ENCODE results near the gene KLHL22. TPM values are rescaled to one million over a fixed set of nuclear protein-coding genes. Genes with fewer than 3 reads are reported as not detected.

KLHL22 gene
- total and polyA plus RNA-seq, 2 of the 8 experiments (the other 6 are each of a cell fraction or from before 2014, with no cell fraction given): 9.4 to 16.2 TPM

DNA sequence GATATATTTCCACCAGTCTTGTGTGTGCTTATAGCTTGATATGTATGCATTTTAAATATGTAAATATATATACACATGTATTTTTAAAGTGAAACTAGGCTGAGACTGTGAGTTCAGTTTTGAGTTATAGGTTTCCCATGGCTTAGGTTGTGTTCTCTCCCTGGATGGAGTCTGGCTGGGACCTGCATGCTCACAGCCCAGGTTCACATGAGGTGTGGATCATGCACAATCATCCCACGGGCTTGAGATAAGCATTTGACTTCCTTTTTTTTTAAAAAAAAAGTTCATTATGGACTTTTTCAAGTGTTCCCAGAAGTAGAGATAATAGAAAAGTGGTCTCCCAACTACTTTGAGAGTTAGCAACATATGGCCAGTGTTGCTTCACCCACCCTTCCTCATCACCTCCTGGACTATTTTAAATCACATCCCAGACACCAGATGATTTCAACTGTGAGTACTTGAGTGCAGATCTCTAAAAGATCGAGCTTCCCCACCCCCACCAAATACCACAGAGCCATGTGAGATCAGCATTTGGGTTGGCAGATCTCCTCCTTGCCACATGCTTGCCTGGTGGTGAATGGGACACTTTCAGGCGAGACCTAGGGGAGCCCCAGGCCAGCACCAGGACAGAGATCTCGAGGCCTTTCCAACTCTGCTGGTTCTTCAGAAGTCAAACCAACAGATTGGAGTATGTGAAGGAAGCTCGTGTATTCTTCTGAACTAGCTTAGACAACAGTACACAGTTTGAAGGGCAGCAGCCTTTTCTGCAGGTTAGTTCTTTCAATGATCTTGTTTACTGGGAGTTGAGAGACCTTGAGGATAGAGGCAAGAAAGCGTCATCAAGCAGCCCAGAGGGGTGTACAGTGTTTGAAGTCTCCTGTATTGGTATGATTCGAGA, 27.7 kb upstream of the KLHL22 start:
- no peak overlapping the region for H2AK5ac ChIP-seq (ENCODE audit: low read depth, low read length)
- H3K27me3 ChIP-seq (replicated peaks in 1 of 4; ENCODE audit: control insufficient read depth in 3 of 4, extremely low read depth in 1 of 4, insufficient read depth in 3 of 4, low read length in 3 of 4): no peaks in the 10 kb centered on the region
- H3K36me3 ChIP-seq (ENCODE audit: control insufficient read depth in 2 of 4, insufficient read depth in 4 of 4, low read length in 3 of 4): peaks cover 0 to 4% (median 3%) of the 10 kb centered on the region in 4 experiments; a peak in 4 of 8 replicates
- no peak overlapping the region for H3K27ac ChIP-seq (ENCODE audit: low read depth, low read length)
- no peak overlapping the region for H3K4me3 ChIP-seq (ENCODE audit: extremely low read depth in 1 of 4, insufficient read depth in 2 of 4, low read depth in 3 of 4, low read length in 4 of 4)
- no peak overlapping the region for H2BK15ac ChIP-seq (ENCODE audit: low read length)
- H4K8ac ChIP-seq (ENCODE audit: extremely low read depth, insufficient read depth, low read length): no peak overlapping the region
- DNase-seq (ENCODE audit: low read depth in 1 of 2, low spot score in 2 of 2) (no peak), FAIRE-seq (no peak)
- H4K91ac ChIP-seq (replicated peaks; ENCODE audit: insufficient read length, low read length): no peak overlapping the region
- CTCF ChIA-PET (ENCODE audit: partially characterized antibody): interaction anchor here (0.9 to 3.1 kb wide), 6 partner anchors 9 to 44 kb away, joined by 3 to 9 read pairs (median 4); no protein-coding TSS in a partner anchor
- no peak overlapping the region for H3K4me2 ChIP-seq (ENCODE audit: insufficient read depth in 1 of 2, low read depth in 2 of 2, low read length in 2 of 2)
- no peak overlapping the region for H2BK5ac ChIP-seq (ENCODE audit: low read depth, low read length)
- H3K18ac ChIP-seq (ENCODE audit: extremely low read depth, low read length): no peak overlapping the region
- H3K79me1 ChIP-seq (ENCODE audit: low read depth, low read length): peaks cover 21% of the 10 kb centered on the region
- peaks cover 13 to 14% of the 10 kb centered on the region in 2 experiments for H4K20me1 ChIP-seq (replicated peaks in 1 of 2; ENCODE audit: control insufficient read depth in 1 of 2, insufficient read depth in 2 of 2, low read length in 2 of 2)
- H3K23ac ChIP-seq (ENCODE audit: insufficient read length): no peak overlapping the region
- 88% methylated on average over 7 of the region's 7 CpGs; no CpG with 5 or more reads in 1 of the 2 experiments for WGBS, 2 experiments (ENCODE audit: extremely low coverage in 1 of 2, insufficient coverage in 1 of 2, insufficient read length in 1 of 2, insufficient replicate concordance in 2 of 2, low coverage in 1 of 2, low lambda C conversion rate in 2 of 2, missing lambda C conversion rate in 1 of 2)
- no peak overlapping the region for H3K56ac ChIP-seq (replicated peaks; ENCODE audit: insufficient read length, low read depth, low read length)
- no peak overlapping the region for H2AFZ ChIP-seq (ENCODE audit: low read length)
- TF ChIP-seq, protein P1, sequence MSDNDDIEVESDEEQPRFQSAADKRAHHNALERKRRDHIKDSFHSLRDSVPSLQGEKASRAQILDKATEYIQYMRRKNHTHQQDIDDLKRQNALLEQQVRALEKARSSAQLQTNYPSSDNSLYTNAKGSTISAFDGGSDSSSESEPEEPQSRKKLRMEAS (IDR thresholded peaks at IDR 0.05): 0 out of 2 replicates have a peak, but pooled peaks have one; percentile 27
- TF ChIP-seq GABPA (IDR thresholded peaks at IDR 0.05; ENCODE audit: borderline replicate concordance, insufficient read depth, low read length): no peak
- TF ChIP-seq, protein P2, sequence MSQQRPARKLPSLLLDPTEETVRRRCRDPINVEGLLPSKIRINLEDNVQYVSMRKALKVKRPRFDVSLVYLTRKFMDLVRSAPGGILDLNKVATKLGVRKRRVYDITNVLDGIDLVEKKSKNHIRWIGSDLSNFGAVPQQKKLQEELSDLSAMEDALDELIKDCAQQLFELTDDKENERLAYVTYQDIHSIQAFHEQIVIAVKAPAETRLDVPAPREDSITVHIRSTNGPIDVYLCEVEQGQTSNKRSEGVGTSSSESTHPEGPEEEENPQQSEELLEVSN (IDR thresholded peaks at IDR 0.05): no peak
- no peak overlapping the region for H3K4ac ChIP-seq (replicated peaks; ENCODE audit: insufficient read length, low read depth, low read length)
- H3K9ac ChIP-seq (replicated peaks in 1 of 4; ENCODE audit: extremely low read depth in 1 of 4, low read depth in 3 of 4, low read length in 3 of 4): no peak overlapping the region
- peaks cover 6 to 55% of the 10 kb centered on the region in 2 experiments for H3K79me2 ChIP-seq (ENCODE audit: control insufficient read depth in 1 of 2, insufficient read depth in 2 of 2, low read length in 2 of 2)
- no peak overlapping the region for H3K14ac ChIP-seq (ENCODE audit: insufficient read length)
- H2BK120ac ChIP-seq (replicated peaks; ENCODE audit: low read depth, low read length): no peak overlapping the region
- H3K9me3 ChIP-seq (ENCODE audit: insufficient read depth in 2 of 2, low read depth in 1 of 2, low read length in 1 of 2): 0 out of 4 replicates have a peak, but pooled peaks cover 0 to under 1% of the 10 kb centered on the region in 2 experiments
- no peak overlapping the region for H2BK12ac ChIP-seq (ENCODE audit: low read depth, low read length)
- H3K4me1 ChIP-seq (replicated peaks in 1 of 4; ENCODE audit: control insufficient read depth in 3 of 4, insufficient read depth in 4 of 4, low read length in 3 of 4): peaks cover 0 to 6% (median 1%) of the 10 kb centered on the region in 4 experiments; a peak in 3 of 7 replicates
- H3K23me2 ChIP-seq (ENCODE audit: low read depth, low read length): no peaks in the 10 kb centered on the region
- POLR2A ChIA-PET (ENCODE audit: partially characterized antibody): interaction anchor here (0.9 to 1.3 kb wide), 2 partner anchors 9 to 16 kb away, joined by 3 to 4 read pairs; partner anchors contain the start of gene MED15
- H4K5ac ChIP-seq (ENCODE audit: insufficient read length, low read depth, low read length): no peak overlapping the region
- no peak overlapping the region for H2BK20ac ChIP-seq (ENCODE audit: low read length)

Measured in H1 (cell line).